Measurements from ENCODE around the gene PNPLA5.

Gene PNPLA5

GRCh38 chr22:43885786-43886185 is 6.0 kb downstream of the PNPLA5 start:
- H3K4me3 ChIP-seq (ENCODE audit: low read depth, low read length) = no peak overlapping the region
- no peak for TF ChIP-seq CTCF (IDR thresholded peaks at IDR 0.05; ENCODE audit: borderline replicate concordance, insufficient read depth, low read depth, low read length)

- no peak for TF ChIP-seq CTCF (IDR thresholded peaks at IDR 0.05; ENCODE audit: borderline replicate concordance, insufficient read depth, low read depth, low read length)
Observed at GRCh38 chr22:43885319-43885671, 6.5 kb downstream of the PNPLA5 start.

GRCh38 chr22:43884600-43885318 is 7.1 kb downstream of the PNPLA5 start:
- peak; percentile 92 for TF ChIP-seq CTCF (IDR thresholded peaks at IDR 0.05; ENCODE audit: borderline replicate concordance, insufficient read depth, low read depth, low read length)
- H3K4me3 ChIP-seq (ENCODE audit: low read depth, low read length) = peak overlapping the region; percentile 16

More at GRCh38 chr22:43885319-43885671, 6.5 kb downstream of the PNPLA5 start:
- no peak overlapping the region for H3K4me3 ChIP-seq (ENCODE audit: low read depth, low read length)

- no peak for TF ChIP-seq CTCF (IDR thresholded peaks at IDR 0.05; ENCODE audit: borderline replicate concordance, insufficient read depth, low read depth, low read length)
- no peak overlapping the region for H3K4me3 ChIP-seq (ENCODE audit: low read depth, low read length)
Observed at GRCh38 chr22:43883719-43884415, 7.9 kb downstream of the PNPLA5 start.

GRCh38 chr22:43883012-43883661 is 8.7 kb downstream of the PNPLA5 start:
- TF ChIP-seq CTCF (IDR thresholded peaks at IDR 0.05; ENCODE audit: borderline replicate concordance, insufficient read depth, low read depth, low read length) = peak; percentile 80
- H3K4me3 ChIP-seq (ENCODE audit: low read depth, low read length) = no peak overlapping the region

GRCh38 chr22:43882122-43882767 is 9.6 kb downstream of the PNPLA5 start:
- no peak for TF ChIP-seq CTCF (IDR thresholded peaks at IDR 0.05; ENCODE audit: borderline replicate concordance, insufficient read depth, low read depth, low read length)

More at GRCh38 chr22:43882122-43882767, 9.6 kb downstream of the PNPLA5 start:
- no peak overlapping the region for H3K4me3 ChIP-seq (ENCODE audit: low read depth, low read length)

All from GM12875 (cell line).